ACHN (cell line): ENCODE results near the gene CGNL1.
A peak's percentile ranks its signal among the peaks of the same experiment; 100 is the strongest.

Experiments
- DNase-seq: peaks from one replicate; pipeline ENCODE4 v3.0.0-alpha.2; 2015
- in situ Hi-C: cut with HindIII; loops from 2 replicates; pipeline ENCODE4 v1.10.0; 2017; ENCODE audit warnings: low sequenced_read_pairs, low pct_ligation_motif_present, low pct_unique_long_range_greater_than_20kb

CGNL1 gene

GRCh38 chr15:57561041-57561711 lies 184.9 kb downstream of the CGNL1 start:
- in situ Hi-C loops = no loop called here
- DNase-seq = peak; percentile 58

- in situ Hi-C loops = no loop called here
- no peak for DNase-seq
Measured at GRCh38 chr15:57562196-57562769, 186.0 kb downstream of the CGNL1 start.

GRCh38 chr15:57563416-57563815 lies 187.1 kb downstream of the CGNL1 start:
- in situ Hi-C loops = no loop called here
- DNase-seq = no peak

GRCh38 chr15:57565311-57565710 lies 189.0 kb downstream of the CGNL1 start:
- no peak for DNase-seq
- in situ Hi-C loops = no loop called here

- in situ Hi-C loops = no loop called here
- no peak for DNase-seq
Measured at GRCh38 chr15:57566834-57567233, 190.5 kb downstream of the CGNL1 start.

GRCh38 chr15:57567891-57568290 lies 191.6 kb downstream of the CGNL1 start:
- DNase-seq = no peak
- in situ Hi-C loops = no loop called here

GRCh38 chr15:57568299-57568698 lies 192.0 kb downstream of the CGNL1 start:
- no peak for DNase-seq
- in situ Hi-C loops = no loop called here

- in situ Hi-C loops = no loop called here
- no peak for DNase-seq
Measured at GRCh38 chr15:57570340-57570739, 194.0 kb downstream of the CGNL1 start.

GRCh38 chr15:57570994-57571393 lies 194.7 kb downstream of the CGNL1 start:
- in situ Hi-C loops = no loop called here
- DNase-seq = no peak

GRCh38 chr15:57571725-57572124 lies 195.4 kb downstream of the CGNL1 start:
- DNase-seq = no peak
- in situ Hi-C loops = no loop called here

- in situ Hi-C loops = no loop called here
Measured at GRCh38 chr15:57572468-57572867, 196.2 kb downstream of the CGNL1 start.

GRCh38 chr15:57573151-57573550 lies 196.8 kb downstream of the CGNL1 start:
- in situ Hi-C loops = no loop called here
- DNase-seq = no peak

More at GRCh38 chr15:57572468-57572867, 196.2 kb downstream of the CGNL1 start:
- no peak for DNase-seq

- DNase-seq = no peak
- in situ Hi-C loops = no loop called here
Measured at GRCh38 chr15:57575363-57575762, 199.1 kb downstream of the CGNL1 start.

- in situ Hi-C loops = no loop called here
- DNase-seq = no peak
Measured at GRCh38 chr15:57578288-57578900, 202.1 kb downstream of the CGNL1 start.

GRCh38 chr15:57580428-57580827 lies 204.1 kb downstream of the CGNL1 start:
- in situ Hi-C loops = no loop called here
- DNase-seq = no peak

- no peak for DNase-seq
- in situ Hi-C loops = no loop called here
Measured at GRCh38 chr15:57580866-57581265, 204.6 kb downstream of the CGNL1 start.

- in situ Hi-C loops = no loop called here
Measured at GRCh38 chr15:57582090-57582489, 205.8 kb downstream of the CGNL1 start.

GRCh38 chr15:57583282-57583681 lies 207.0 kb downstream of the CGNL1 start:
- DNase-seq = no peak
- in situ Hi-C loops = no loop called here

More at GRCh38 chr15:57582090-57582489, 205.8 kb downstream of the CGNL1 start:
- no peak for DNase-seq

- in situ Hi-C loops = no loop called here
- no peak for DNase-seq
Measured at GRCh38 chr15:57583720-57584119, 207.4 kb downstream of the CGNL1 start.
